Adrenal gland (tissue), 5 donors: ENCODE measurements around the gene SEC24D.

Experiments
- CTCF ChIP-seq, 6 experiments: fragments of 450-650 bp in 4 of 6; fragments of 200-600 bp in 2 of 6; sonication (generic) in 1 of 6; IDR thresholded peaks; 1 replicate in 5 of 6; 2 replicates in 1 of 6; pipeline versions ENCODE4 v1.5.1 to v1.8.0; 2016 to 2021; ENCODE audit warnings: antibody characterized with exemption in 6 of 6, mild to moderate bottlenecking in 2 of 6, moderate library complexity in 1 of 6
- POLR2A ChIP-seq, 2 donors: fragments of 450-650 bp; IDR thresholded peaks; one replicate each; pipeline ENCODE4 v1.6.1; 2017; ENCODE audit warnings: antibody characterized with exemption in 2 of 2, mild to moderate bottlenecking in 2 of 2, moderate library complexity in 1 of 2
- donor health status: DM: no; HTN: no; CAD: no.

GRCh38 chr4:118776157-118776954 lies 59.6 kb downstream of the SEC24D start:
- TF ChIP-seq CTCF (IDR thresholded peaks at IDR 0.05) (no peak), POLR2A (IDR thresholded peaks at IDR 0.05) (no peak)
